22Rv1 (cell line): Measurements from ENCODE around the gene HDHD5.

Experiments
- H3K27ac ChIP-seq: fragments of 450-650 bp; 2 replicates; pipeline ENCODE4 v1.5.1; 2017
- CTCF ChIP-seq: fragments of 450-650 bp; IDR thresholded peaks from 2 replicates; pipeline ENCODE4 v1.5.1; 2017; ENCODE audit warnings: mild to moderate bottlenecking
- ZFX ChIP-seq: fragments of 450-650 bp; IDR thresholded peaks from 2 replicates; pipeline ENCODE4 v1.6.1; 2017; ENCODE audit warnings: antibody characterized with exemption, borderline replicate concordance

HDHD5 gene

GRCh38 chr22:17119481-17120202 lies 39.4 kb downstream of the HDHD5 start:
- H3K27ac ChIP-seq: no peak overlapping the region
- TF ChIP-seq ZFX: no peak
- TF ChIP-seq CTCF: peak; percentile 59

DNA sequence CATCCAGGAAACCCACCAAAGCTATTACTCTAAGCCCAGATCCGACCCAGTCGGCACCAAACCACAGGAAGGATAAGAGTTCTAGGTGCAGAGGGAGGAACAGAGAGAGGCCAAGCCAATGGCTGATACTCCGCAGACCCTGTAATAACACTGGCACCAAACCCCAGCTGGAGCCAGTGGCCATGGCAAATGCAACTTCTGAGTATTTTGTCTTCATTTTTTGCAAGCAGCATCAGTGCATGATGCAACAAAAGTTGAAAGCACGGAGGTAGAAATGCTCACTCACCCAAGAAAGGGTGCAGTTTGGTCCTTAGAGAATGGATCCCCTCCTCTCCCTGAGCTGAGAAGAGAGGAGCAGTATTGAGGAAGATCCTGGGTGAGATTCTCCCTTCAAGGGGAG lies 40.7 kb downstream of the HDHD5 start:
- TF ChIP-seq ZFX: no peak
- no peak for TF ChIP-seq CTCF
- H3K27ac ChIP-seq: no peak overlapping the region

- peak overlapping the region; percentile 41; the same call in 1 of the 2 replicates for H3K27ac ChIP-seq
- TF ChIP-seq ZFX (no peak), CTCF (no peak)
Measured at GRCh38 chr22:17117890-17118289, 41.2 kb downstream of the HDHD5 start.

- TF ChIP-seq CTCF (no peak), ZFX (no peak)
- peak overlapping the region; percentile 41; the same call in 1 of the 2 replicates for H3K27ac ChIP-seq
Measured at GRCh38 chr22:17117400-17117799, 41.7 kb downstream of the HDHD5 start.

DNA sequence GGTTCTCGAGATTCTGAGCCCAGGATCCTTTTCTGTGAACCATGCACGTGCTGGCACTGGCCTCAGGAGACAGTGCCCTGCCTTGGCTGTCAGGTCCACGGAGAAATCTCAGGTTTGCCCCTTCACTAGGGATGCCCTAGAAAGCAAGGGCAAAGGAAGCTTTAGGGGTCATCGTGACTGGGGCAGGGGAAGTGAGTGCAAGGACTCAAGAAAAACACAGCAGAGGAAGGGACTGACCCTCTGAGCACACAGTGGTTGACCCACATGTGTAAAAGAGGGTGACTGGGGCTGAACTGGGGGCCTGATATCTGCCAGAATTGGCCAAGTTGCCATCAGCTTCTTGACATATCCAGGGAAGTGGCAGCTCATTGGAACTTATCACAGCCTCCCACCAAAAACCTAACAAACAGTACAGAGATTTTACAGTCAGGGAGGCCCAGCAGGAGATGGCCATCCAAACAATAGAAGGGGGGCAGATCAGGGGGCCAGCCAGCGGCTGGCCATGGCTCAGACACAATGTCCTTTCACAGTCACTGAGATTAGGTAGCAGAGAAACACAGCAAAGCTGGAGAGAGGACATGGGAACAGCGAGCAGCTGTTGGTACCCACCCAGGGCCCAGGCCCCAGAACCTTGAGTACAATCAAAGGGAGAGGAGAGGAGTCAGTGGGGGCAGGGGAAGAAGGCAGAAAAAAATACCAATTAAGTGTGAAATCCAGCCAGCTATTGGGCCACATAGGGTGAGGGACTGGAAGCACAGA lies 42.3 kb downstream of the HDHD5 start:
- peak overlapping the region; percentile 41 for H3K27ac ChIP-seq
- TF ChIP-seq CTCF: no peak
- TF ChIP-seq ZFX: no peak

- peak overlapping the region; percentile 41 for H3K27ac ChIP-seq
- TF ChIP-seq ZFX (no peak), CTCF (no peak)
Measured at GRCh38 chr22:17115945-17116565, 43.0 kb downstream of the HDHD5 start.
